Fibroblast of mammary gland (primary cell): ENCODE measurements around the gene GALK1.

ENCODE experiments used
- DNase-seq: peaks from one replicate; pipeline ENCODE4 v3.0.0-alpha.2; 2010; ENCODE audit warnings: low read depth
- H3K4me3 ChIP-seq: 2 replicates; pipeline ENCODE4 v1.5.1; 2011; ENCODE audit warnings: low read depth, mild to moderate bottlenecking, low read length, moderate library complexity; ENCODE audit not compliant: control insufficient read depth
- TF ChIP-seq, protein P1 (sequence below): conservative IDR thresholded peaks from 2 replicates; pipeline ENCODE4 v1.5.1; 2011; ENCODE audit warnings: low read depth, low read length, inconsistent platforms; ENCODE audit not compliant: control insufficient read depth, insufficient read depth

Gene GALK1

DNA sequence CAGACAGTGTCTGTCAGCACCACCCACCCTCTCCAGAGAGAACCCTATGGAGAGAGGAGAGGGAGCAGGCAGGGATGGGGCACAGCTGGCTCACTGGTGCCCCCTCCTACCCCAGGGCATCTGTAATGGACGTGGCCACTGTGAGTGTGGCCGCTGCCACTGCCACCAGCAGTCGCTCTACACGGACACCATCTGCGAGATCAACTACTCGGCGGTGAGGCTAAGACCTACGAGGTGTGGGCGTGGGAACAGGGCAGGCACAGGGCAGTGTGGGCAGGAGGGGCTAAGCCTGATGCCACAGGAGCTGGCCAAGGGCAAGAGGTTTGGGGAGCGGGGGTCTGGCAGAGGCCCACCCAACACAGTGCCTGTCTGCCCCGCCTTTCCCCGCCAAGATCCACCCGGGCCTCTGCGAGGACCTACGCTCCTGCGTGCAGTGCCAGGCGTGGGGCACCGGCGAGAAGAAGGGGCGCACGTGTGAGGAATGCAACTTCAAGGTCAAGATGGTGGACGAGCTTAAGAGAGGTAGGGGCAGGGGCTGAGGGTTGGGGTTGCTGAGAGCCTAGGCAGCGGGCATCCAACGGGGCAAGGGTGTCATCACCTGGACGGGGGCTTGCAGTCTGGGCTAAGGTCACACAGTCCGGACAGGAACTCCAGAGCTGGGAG is 28.7 kb downstream of the GALK1 start:
- H3K4me3 ChIP-seq = no peak overlapping the region
- no peak for DNase-seq
- TF ChIP-seq, protein P1, sequence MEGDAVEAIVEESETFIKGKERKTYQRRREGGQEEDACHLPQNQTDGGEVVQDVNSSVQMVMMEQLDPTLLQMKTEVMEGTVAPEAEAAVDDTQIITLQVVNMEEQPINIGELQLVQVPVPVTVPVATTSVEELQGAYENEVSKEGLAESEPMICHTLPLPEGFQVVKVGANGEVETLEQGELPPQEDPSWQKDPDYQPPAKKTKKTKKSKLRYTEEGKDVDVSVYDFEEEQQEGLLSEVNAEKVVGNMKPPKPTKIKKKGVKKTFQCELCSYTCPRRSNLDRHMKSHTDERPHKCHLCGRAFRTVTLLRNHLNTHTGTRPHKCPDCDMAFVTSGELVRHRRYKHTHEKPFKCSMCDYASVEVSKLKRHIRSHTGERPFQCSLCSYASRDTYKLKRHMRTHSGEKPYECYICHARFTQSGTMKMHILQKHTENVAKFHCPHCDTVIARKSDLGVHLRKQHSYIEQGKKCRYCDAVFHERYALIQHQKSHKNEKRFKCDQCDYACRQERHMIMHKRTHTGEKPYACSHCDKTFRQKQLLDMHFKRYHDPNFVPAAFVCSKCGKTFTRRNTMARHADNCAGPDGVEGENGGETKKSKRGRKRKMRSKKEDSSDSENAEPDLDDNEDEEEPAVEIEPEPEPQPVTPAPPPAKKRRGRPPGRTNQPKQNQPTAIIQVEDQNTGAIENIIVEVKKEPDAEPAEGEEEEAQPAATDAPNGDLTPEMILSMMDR = no peak

DNA sequence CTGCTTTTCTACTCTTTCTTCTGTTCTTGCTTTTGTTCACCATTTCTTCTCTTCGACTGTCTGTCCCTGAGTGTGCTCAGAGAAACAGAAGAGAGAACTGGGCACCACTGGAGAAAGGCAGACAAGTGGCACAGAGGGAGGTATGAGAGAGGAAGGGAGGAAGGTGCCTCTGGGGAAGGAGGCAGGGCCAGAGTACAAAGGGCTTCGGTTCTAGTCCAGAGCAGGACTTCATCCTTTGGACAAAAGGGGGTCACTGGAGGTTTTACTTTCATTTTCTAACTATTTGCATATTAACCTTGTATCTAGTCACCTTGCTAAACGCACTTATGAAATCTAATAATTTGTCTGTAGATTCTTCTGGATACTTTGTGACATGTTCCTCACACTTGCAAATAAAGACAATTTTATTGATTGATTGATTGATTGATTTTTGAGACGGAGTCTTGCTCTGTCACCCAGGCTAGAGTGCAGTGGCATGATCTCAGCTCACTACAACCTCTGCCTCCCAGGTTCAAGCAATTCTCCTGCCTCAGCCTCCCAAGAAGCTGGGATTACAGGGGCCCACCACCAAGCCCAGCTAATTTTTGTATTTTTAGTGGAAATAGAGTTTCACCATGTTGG is 30.2 kb downstream of the GALK1 start:
- no peak for DNase-seq
- TF ChIP-seq, protein P1 = no peak
- no peak overlapping the region for H3K4me3 ChIP-seq

- TF ChIP-seq, protein P1 = no peak
- no peak for DNase-seq
- no peak overlapping the region for H3K4me3 ChIP-seq
Measured at GRCh38 chr17:75733471-75733870, 31.5 kb downstream of the GALK1 start.

DNA sequence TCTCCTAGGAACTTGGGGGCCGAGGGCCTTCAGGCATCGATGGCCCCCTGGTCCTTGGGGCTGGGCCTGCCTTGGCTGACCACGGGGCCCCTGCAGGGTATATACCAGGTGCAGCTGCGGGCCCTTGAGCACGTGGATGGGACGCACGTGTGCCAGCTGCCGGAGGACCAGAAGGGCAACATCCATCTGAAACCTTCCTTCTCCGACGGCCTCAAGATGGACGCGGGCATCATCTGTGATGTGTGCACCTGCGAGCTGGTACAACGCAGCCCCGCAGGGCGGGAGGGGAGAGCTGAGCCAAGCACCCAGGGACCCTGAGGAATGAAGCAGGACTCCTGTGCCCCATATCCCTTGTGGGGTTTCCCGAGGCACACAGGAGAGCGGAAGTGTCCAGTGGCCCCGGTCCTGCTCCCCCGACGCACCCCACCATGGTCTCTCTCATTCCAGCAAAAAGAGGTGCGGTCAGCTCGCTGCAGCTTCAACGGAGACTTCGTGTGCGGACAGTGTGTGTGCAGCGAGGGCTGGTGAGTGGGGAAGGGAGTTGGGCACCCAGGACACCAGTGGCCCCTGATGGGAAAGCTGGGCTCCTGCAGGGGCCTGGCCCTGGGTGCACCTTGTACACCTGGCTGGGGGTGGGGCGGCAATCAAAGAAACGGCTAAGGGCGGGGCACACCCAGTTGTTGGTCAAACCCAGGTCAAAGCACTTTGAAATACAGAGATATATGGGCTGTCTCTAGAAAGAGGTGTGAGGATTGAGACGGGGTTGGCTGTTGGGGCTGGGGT is 33.1 kb downstream of the GALK1 start:
- TF ChIP-seq, protein P1 = no peak
- H3K4me3 ChIP-seq = no peak overlapping the region
- DNase-seq = no peak

- no peak overlapping the region for H3K4me3 ChIP-seq
- TF ChIP-seq, protein P1 = no peak
- no peak for DNase-seq
Measured at GRCh38 chr17:75731086-75731715, 33.8 kb downstream of the GALK1 start.

- TF ChIP-seq, protein P1 = no peak
- no peak for DNase-seq
Measured at GRCh38 chr17:75730065-75730464, 34.9 kb downstream of the GALK1 start.

More at GRCh38 chr17:75730065-75730464, 34.9 kb downstream of the GALK1 start:
- no peak overlapping the region for H3K4me3 ChIP-seq
